ENCODE measurements around the gene PPL. TPM values are rescaled to one million over a fixed set of nuclear protein-coding genes. Genes with fewer than 3 reads are reported as not detected.
A peak's percentile ranks its signal among the peaks of the same experiment; 100 is the strongest.

PPL gene
- total and polyA plus RNA-seq, 2 donors (not counting 3 experiments of a cell fraction or from before 2014, with no cell fraction given), result 0.07 to 0.20 TPM

DNA sequence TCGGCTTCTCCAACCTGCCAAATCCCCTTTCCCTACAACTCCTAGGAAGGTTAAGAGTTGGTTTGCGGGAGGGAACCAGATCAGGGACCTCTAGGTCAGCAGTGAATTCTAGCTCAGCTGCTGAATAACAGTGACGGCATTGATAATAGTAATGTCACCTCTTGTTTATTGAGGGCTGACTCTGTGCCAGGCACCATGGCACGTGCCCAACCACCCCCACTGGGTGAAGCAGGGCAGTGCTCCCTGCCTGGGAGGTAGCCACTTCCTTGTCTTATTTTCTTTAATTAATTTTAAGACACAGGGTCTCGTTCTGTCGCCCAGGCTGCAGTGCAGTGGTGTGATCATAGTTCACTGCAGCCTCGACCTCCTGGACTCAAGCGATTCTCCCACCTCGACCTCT lies 5.5 kb upstream of the PPL start:
- DNase-seq (ENCODE audit: low read depth, low spot score), result no peak
- dilution Hi-C loops (cut with MboI; ENCODE audit: extremely low pct_ligation_motif_present, low sequenced_read_pairs) (no loop called here), intact Hi-C loops (cut with micrococcal nuclease) (no loop called here)
- H3K4me1 ChIP-seq (ENCODE audit: control insufficient read depth, extremely low read depth, insufficient read depth, low read length), result peaks cover 33% of the 10 kb centered on the region
- no peaks in the 10 kb centered on the region for H4K20me1 ChIP-seq (replicated peaks; ENCODE audit: control insufficient read depth, extremely low read depth, insufficient read depth, low read length)
- H3K27ac ChIP-seq (ENCODE audit: insufficient read depth, low read depth, low read length), result peak overlapping the region; percentile 90
- H3K9ac ChIP-seq (replicated peaks; ENCODE audit: extremely low read depth, insufficient read depth, low read length), result no peak overlapping the region
- no peak overlapping the region for H3K4me3 ChIP-seq (replicated peaks in 1 of 3; ENCODE audit: insufficient read depth in 1 of 3, low read depth in 1 of 3, low read length in 3 of 3)
- H3K4me2 ChIP-seq (ENCODE audit: insufficient read depth, low read length), result no peak overlapping the region
- H3K36me3 ChIP-seq (ENCODE audit: control insufficient read depth in 2 of 2, extremely low read depth in 1 of 2, insufficient read depth in 2 of 2, low read length in 2 of 2), result no peaks in the 10 kb centered on the region
- ChIA-PET CTCF (interaction anchor here (1.0 kb wide), 1 partner anchor 12 kb away, joined by 3 read pairs; no protein-coding TSS in a partner anchor), POLR2A (no interaction called here)
- no peaks in the 10 kb centered on the region for H3K9me1 ChIP-seq (replicated peaks; ENCODE audit: control insufficient read depth, extremely low read depth, insufficient read depth, low read length)
- H3K79me2 ChIP-seq (ENCODE audit: control insufficient read depth, insufficient read depth, low read length), result no peaks in the 10 kb centered on the region
- FAIRE-seq, result peak; percentile 18
- no peak overlapping the region for H2AFZ ChIP-seq (ENCODE audit: low read depth, low read length)
- no peaks in the 10 kb centered on the region for H3K9me3 ChIP-seq (replicated peaks; ENCODE audit: control insufficient read depth, insufficient read depth, low read length)
- no TSS peak for BruUV-seq (replicated peaks)
- TF ChIP-seq POLR2AphosphoS5 (IDR thresholded peaks at IDR 0.05; ENCODE audit: insufficient read depth, low read depth, low read length) (no peak), FOS (IDR thresholded peaks at IDR 0.05; ENCODE audit: borderline replicate concordance, insufficient read depth, low read length) (no peak), MYC (IDR thresholded peaks at IDR 0.05; ENCODE audit: low read depth, low read length) (no peak), POLR2A (IDR thresholded peaks at IDR 0.05; ENCODE audit: low read depth, low read length) (no peak), JUN (IDR thresholded peaks at IDR 0.05; ENCODE audit: borderline replicate concordance, insufficient read depth, insufficient read length, low read depth) (no peak), GATA2 (IDR thresholded peaks at IDR 0.05; ENCODE audit: insufficient read depth, insufficient read length, low read depth, low read length) (no peak)
- H3K27me3 ChIP-seq (ENCODE audit: control insufficient read depth in 2 of 2, insufficient read depth in 2 of 2, low read length in 2 of 2), result peaks cover 5 to 6% of the 10 kb centered on the region in 2 experiments

GRCh38 chr16:4940719-4941118 lies 3.8 kb upstream of the PPL start:
- dilution Hi-C loops (cut with MboI; ENCODE audit: extremely low pct_ligation_motif_present, low sequenced_read_pairs), result no loop called here
- no peak for FAIRE-seq

More at GRCh38 chr16:4940719-4941118, 3.8 kb upstream of the PPL start:
- no peak for TF ChIP-seq POLR2A (IDR thresholded peaks at IDR 0.05; ENCODE audit: low read depth, low read length)
- TF ChIP-seq GATA2 (IDR thresholded peaks at IDR 0.05; ENCODE audit: insufficient read depth, insufficient read length, low read depth, low read length), result no peak
- no peak for TF ChIP-seq JUN (IDR thresholded peaks at IDR 0.05; ENCODE audit: borderline replicate concordance, insufficient read depth, insufficient read length, low read depth)
- TF ChIP-seq MYC (IDR thresholded peaks at IDR 0.05; ENCODE audit: low read depth, low read length), result no peak
- TF ChIP-seq FOS (IDR thresholded peaks at IDR 0.05; ENCODE audit: borderline replicate concordance, insufficient read depth, low read length), result no peak
- TF ChIP-seq EZH2 (IDR thresholded peaks at IDR 0.05; ENCODE audit: borderline replicate concordance, low read depth, low read length, severe bottlenecking), result no peak
- TF ChIP-seq CTCF (IDR thresholded peaks at IDR 0.05; ENCODE audit: extremely low read depth in 1 of 2, insufficient read depth in 1 of 2, low read depth in 1 of 2, low read length in 2 of 2), result no peak
- no peak for TF ChIP-seq POLR2AphosphoS5 (IDR thresholded peaks at IDR 0.05; ENCODE audit: insufficient read depth, low read depth, low read length)
- TF ChIP-seq, protein P1, sequence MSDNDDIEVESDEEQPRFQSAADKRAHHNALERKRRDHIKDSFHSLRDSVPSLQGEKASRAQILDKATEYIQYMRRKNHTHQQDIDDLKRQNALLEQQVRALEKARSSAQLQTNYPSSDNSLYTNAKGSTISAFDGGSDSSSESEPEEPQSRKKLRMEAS (IDR thresholded peaks at IDR 0.05; ENCODE audit: insufficient read depth, insufficient read length), result no peak
- no peak overlapping the region for H2AFZ ChIP-seq (ENCODE audit: low read depth, low read length)
- no peaks in the 10 kb centered on the region for H3K79me2 ChIP-seq (ENCODE audit: control insufficient read depth, insufficient read depth, low read length)
- DNase-seq (ENCODE audit: low read depth, low spot score), result no peak
- no peaks in the 10 kb centered on the region for H4K20me1 ChIP-seq (replicated peaks; ENCODE audit: control insufficient read depth, extremely low read depth, insufficient read depth, low read length)
- no peaks in the 10 kb centered on the region for H3K9me3 ChIP-seq (replicated peaks; ENCODE audit: control insufficient read depth, insufficient read depth, low read length)
- H3K4me1 ChIP-seq (ENCODE audit: control insufficient read depth, extremely low read depth, insufficient read depth, low read length), result peaks cover 32% of the 10 kb centered on the region
- intact Hi-C loops (cut with micrococcal nuclease), result no loop called here
- ChIA-PET CTCF (no interaction called here), POLR2A (no interaction called here)
- H3K36me3 ChIP-seq (ENCODE audit: control insufficient read depth in 2 of 2, extremely low read depth in 1 of 2, insufficient read depth in 2 of 2, low read length in 2 of 2), result no peaks in the 10 kb centered on the region
- H3K9ac ChIP-seq (replicated peaks; ENCODE audit: extremely low read depth, insufficient read depth, low read length), result no peak overlapping the region
- H3K27me3 ChIP-seq (ENCODE audit: control insufficient read depth in 2 of 2, insufficient read depth in 2 of 2, low read length in 2 of 2), result peaks cover 13 to 19% of the 10 kb centered on the region in 2 experiments
- H3K4me2 ChIP-seq (ENCODE audit: insufficient read depth, low read length), result no peak overlapping the region
- no peaks in the 10 kb centered on the region for H3K9me1 ChIP-seq (replicated peaks; ENCODE audit: control insufficient read depth, extremely low read depth, insufficient read depth, low read length)
- no peak overlapping the region for H3K27ac ChIP-seq (ENCODE audit: insufficient read depth, low read depth, low read length)
- BruUV-seq (replicated peaks), result no TSS peak
- no peak overlapping the region for H3K4me3 ChIP-seq (replicated peaks in 1 of 3; ENCODE audit: insufficient read depth in 1 of 3, low read depth in 1 of 3, low read length in 3 of 3)
